ENCODE data around the gene LENG8. TPM values are rescaled to one million over a fixed set of nuclear protein-coding genes. Genes with fewer than 3 reads are reported as not detected.

LENG8 gene
- total RNA-seq, 1 experiment from 2014 or later: 196 TPM

- Histone ChIP-seq H3K27me3 (ENCODE audit: insufficient read depth, low read length) (no peaks in the 10 kb centered on the region), H3K4me1 (ENCODE audit: control insufficient read depth in 1 of 2, insufficient read depth in 2 of 2, low read length in 2 of 2) (peaks cover 2 to 8% of the 10 kb centered on the region in 2 experiments), H3K79me2 (ENCODE audit: insufficient read depth, low read length) (no peaks in the 10 kb centered on the region), H3K4me3 (replicated peaks in 1 of 2; ENCODE audit: low read depth in 1 of 2, low read length in 2 of 2) (no peak overlapping the region), H3K9me2 (ENCODE audit: insufficient read depth) (no peaks in the 10 kb centered on the region), H3K9me3 (ENCODE audit: control insufficient read depth in 1 of 2, insufficient read depth in 1 of 2, low read depth in 1 of 2, low read length in 2 of 2) (no peaks in the 10 kb centered on the region), H3K36me3 (ENCODE audit: control insufficient read depth in 1 of 2, insufficient read depth in 2 of 2, low read length in 2 of 2) (no peaks in the 10 kb centered on the region), H2AFZ (ENCODE audit: low read depth, low read length, poor library complexity, severe bottlenecking) (no peak overlapping the region), H4K20me1 (ENCODE audit: insufficient read depth) (no peaks in the 10 kb centered on the region), H3K4me2 (ENCODE audit: low read length) (no peak overlapping the region), H3K27ac (ENCODE audit: low read depth, low read length) (no peak overlapping the region), H3K9ac (ENCODE audit: low read length) (no peak overlapping the region)
- ATAC-seq (no peak), DNase-seq (ENCODE audit: low read depth, low spot score) (no peak)
- ChIA-PET POLR2A (no interaction called here), CTCF (interaction anchor here (1.3 kb wide), 1 partner anchor 15 kb away, joined by 5 read pairs; no protein-coding TSS in a partner anchor), RAD21 (ENCODE audit: low non-redundant PET in 1 of 2, low total read pairs in 2 of 2, uncharacterized antibody in 2 of 2, unreplicated experiment in 2 of 2) (no interaction called here)
- no peak for TF ChIP-seq POLR2AphosphoS5 (IDR thresholded peaks at IDR 0.05; ENCODE audit: low read depth, low read length)
- no peak for TF ChIP-seq ELF1 (IDR thresholded peaks at IDR 0.05; ENCODE audit: borderline replicate concordance, low read depth)
- TF ChIP-seq RAD21 (IDR thresholded peaks at IDR 0.05; ENCODE audit: low read depth): no peak
- no peak for TF ChIP-seq SRF (IDR thresholded peaks at IDR 0.05; ENCODE audit: low read depth)
- TF ChIP-seq FOSL1 (IDR thresholded peaks at IDR 0.05; ENCODE audit: low read depth): no peak
- no peak for TF ChIP-seq ZBTB33 (IDR thresholded peaks at IDR 0.05; ENCODE audit: extremely low read depth, insufficient replicate concordance, low read length)
- no peak for TF ChIP-seq ZNF274 (IDR thresholded peaks at IDR 0.05; ENCODE audit: low read depth, low read length)
- TF ChIP-seq EGR1 (IDR thresholded peaks at IDR 0.05; ENCODE audit: low read depth): no peak
- no peak for TF ChIP-seq MAX (IDR thresholded peaks at IDR 0.05)
- intact Hi-C loops (cut with micrococcal nuclease): no loop called here
- no TSS peak for BruUV-seq (replicated peaks)
Observed at GRCh38 chr19:54425382-54425723, 23.6 kb upstream of the LENG8 start.

Measured in HCT116 (cell line).